NCI-H526 (cell line): ENCODE results near the gene ERGIC3.
"Not testable (repeated sequence)": the region's sequence is repeated elsewhere in the genome, so short reads cannot be mapped to it uniquely, and the experiment has no call there.

Experiments
- DNase-seq, 2 experiments: peaks; one replicate each; lab custom pipeline; 2025; lab: John Stamatoyannopoulos, UW

The ERGIC3 gene

DNA sequence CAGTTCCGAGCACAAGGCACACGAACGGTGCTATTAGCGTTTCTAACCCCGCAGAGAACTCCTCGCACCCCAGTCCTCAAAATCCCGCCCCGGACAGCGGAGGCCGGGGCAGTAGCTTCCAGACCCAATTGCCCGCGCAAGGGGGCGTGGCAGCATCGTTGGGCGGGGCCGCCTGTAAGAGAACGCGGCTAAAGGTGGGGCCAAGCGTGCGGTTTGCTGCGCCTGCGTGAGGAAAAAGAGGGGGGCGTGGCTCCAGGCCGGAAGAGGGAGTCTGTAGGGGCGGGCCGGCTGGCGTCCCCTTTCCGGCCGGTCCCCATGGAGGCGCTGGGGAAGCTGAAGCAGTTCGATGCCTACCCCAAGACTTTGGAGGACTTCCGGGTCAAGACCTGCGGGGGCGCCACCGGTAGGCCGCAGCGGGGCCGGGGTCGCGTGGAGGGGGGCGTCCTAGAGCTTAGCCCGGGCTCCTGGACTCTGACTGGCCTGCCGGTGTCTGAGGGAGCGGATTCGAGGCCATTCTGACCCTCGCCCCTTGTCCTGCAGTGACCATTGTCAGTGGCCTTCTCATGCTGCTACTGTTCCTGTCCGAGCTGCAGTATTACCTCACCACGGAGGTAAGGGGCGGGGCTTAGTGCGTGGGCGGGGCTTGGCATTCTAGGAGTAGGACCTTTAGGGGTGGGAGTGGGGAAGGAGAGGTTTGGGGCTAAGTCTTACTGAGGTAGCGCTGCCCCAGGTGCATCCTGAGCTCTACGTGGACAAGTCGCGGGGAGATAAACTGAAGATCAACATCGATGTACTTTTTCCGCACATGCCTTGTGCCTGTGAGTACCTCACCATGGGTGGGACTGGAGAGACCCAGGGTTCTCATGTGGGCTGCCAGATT is at the start of gene ERGIC3:
TSS of gene ERGIC3 (plus strand) at position 296 of the 880 bp plus-strand sequence. CDS start at position 316, 20 bp downstream.
- peak; percentile 90 to 99 for DNase-seq

DNA sequence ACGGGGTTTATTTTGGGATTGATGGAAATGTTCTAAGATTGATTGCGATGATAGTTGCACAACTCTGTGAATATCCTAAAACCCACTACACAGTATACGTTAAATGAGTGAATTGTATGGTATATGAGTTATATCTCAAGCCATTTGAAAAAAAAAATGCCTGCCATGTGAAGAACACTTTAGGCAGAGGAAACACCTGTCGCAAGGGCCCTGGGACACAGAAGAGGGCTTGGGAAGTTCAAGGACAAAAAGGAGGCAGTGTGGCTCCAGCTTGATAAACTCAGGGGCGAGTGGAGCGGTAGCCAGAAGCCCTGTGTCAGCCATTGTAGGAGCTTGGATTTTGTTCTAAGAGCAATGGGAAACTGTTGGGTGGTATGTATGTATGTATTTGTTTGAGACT is 49.5 kb upstream of the ERGIC3 start:
- DNase-seq, result no peak

- no peak for DNase-seq
Observed at GRCh38 chr20:35496481-35496880, 45.4 kb upstream of the ERGIC3 start.

- no peak for DNase-seq
Observed at GRCh38 chr20:35497320-35497719, 44.6 kb upstream of the ERGIC3 start.

GRCh38 chr20:35497780-35498189 is 44.1 kb upstream of the ERGIC3 start:
- no peak for DNase-seq

DNA sequence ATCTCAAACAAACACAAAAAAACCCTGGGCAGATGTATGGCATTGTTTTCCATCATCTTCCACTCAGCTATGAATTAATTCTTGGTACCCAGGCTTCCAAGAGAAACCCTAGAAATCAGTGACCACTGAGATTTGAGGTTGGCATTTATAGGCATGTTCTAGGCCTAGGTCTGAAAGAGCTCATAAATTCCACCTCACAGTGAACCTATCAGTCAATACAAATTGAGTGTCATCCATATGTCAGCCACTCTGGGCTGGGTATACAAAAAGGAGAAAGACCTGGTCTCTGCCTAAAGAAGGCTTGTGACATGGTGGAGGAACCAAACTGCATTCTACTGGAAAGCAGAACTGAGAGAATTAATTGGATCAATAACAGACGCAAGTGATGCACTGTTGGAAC is 42.6 kb upstream of the ERGIC3 start:
- no peak for DNase-seq

DNA sequence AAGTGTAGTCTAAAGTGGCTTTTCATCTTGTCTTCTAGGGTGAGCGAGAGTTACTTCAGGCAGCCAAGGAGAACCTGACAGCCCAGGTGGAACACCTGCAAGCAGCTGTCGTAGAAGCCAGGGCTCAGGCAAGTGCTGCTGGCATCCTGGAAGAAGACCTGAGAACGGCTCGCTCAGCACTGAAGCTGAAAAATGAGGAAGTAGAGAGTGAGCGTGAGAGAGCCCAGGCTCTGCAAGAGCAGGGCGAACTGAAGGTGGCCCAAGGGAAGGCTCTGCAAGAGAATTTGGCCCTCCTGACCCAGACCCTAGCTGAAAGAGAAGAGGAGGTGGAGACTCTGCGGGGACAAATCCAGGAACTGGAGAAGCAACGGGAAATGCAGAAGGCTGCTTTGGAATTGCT is 39.5 kb upstream of the ERGIC3 start:
- no peak for DNase-seq

DNA sequence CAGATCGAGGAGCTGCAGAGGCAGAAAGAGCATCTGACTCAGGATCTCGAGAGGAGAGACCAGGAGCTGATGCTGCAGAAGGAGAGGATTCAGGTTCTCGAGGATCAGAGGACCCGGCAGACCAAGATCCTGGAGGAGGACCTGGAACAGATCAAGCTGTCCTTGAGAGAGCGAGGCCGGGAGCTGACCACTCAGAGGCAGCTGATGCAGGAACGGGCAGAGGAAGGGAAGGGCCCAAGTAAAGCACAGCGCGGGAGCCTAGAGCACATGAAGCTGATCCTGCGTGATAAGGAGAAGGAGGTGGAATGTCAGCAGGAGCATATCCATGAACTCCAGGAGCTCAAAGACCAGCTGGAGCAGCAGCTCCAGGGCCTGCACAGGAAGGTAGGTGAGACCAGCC is 38.6 kb upstream of the ERGIC3 start:
- no peak for DNase-seq

GRCh38 chr20:35503841-35504561 is 37.9 kb upstream of the ERGIC3 start:
- no peak for DNase-seq

DNA sequence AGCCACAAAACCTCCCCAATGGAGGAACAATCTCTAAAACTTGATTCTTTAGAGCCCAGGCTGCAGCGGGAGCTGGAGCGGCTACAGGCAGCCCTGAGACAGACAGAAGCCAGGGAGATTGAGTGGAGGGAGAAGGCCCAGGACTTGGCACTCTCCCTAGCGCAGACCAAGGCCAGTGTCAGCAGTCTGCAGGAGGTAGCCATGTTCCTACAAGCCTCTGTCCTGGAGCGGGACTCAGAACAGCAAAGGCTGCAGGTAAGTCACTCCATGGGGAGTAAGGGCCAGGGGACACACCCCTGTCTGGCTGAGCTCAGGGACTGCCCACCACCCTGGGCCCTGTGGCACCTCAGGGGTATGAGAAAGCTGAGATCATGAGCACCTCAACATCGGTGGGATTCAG is 37.1 kb upstream of the ERGIC3 start:
- DNase-seq, result no peak

GRCh38 chr20:35506179-35506578 is 35.7 kb upstream of the ERGIC3 start:
- no peak for DNase-seq

DNA sequence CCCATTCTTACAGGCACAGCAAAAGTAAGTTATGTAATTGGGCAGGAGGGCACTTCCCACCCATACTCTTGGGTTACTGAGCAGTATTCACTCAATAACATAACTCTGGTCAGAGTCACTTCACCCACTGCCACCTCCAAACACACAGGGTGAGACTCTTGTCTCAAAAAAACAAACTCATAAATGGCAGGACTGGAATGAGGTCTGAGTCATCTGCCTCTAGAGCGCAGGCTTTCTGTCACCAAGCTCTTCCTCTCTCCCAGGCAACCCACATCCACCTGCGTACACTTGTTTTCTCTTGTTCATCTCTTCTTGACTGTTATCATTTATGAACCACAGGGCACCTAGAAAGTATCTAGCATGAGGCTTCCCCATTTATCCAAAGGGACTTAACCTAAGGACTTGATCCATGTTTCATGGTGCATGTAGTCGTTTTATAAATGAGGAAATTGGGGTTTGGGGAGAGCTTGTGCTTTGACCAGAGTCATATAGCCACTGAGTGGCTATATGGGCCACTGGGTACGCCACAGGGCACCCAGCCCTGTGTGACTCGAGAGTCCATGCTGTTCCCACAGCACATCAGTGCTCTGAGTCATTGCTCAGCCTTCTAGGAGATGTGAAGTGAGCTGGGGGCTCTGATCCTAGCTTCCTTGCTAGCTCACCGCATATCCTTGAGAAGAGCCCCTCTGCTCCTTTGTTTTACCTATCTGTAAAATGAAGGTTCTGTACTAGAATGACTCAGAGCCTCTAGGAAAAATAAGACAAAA is 34.8 kb upstream of the ERGIC3 start:
- DNase-seq, result no peak

DNA sequence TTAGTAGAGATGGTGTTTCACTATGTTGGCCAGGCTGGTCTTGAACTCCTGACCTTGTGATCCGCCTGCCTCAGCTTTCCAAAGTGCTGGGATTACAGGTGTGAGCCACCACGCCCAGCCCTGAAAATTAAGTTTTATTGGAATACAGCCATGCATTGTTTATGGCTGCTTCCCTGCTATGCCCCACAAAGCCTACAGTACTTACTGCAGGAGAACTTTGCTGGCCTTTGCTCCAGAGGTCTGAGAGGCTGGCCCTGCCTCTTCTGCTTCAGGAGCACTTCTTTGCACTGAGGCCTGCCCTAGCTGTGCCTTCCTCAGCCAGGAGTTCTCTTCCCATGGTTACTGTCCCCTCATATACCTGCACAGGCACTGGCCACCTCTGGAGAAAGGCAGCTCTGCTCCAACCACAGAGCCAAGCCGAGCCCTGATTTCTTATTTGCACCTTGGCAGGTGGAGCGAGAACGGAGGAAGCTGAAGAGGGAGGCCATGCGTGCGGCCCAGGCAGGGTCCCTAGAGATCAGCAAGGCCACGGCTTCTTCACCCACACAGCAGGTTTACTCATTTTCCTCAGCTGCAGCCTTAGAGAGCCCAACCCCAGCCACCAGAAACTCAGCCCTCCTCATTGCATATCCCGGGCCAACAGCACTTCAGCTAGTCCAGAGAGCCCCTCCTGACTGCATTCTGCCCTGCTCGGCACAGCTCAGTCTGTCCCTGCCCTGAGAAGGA is 33.2 kb upstream of the ERGIC3 start:
- DNase-seq, result no peak

GRCh38 chr20:35510951-35511735 is 30.7 kb upstream of the ERGIC3 start:
- DNase-seq, result no peak

- peak; percentile 22 to 55 for DNase-seq
Observed at GRCh38 chr20:35511814-35512420, 30.0 kb upstream of the ERGIC3 start.

GRCh38 chr20:35514371-35514932 is 27.4 kb upstream of the ERGIC3 start:
- DNase-seq, result no peak

DNA sequence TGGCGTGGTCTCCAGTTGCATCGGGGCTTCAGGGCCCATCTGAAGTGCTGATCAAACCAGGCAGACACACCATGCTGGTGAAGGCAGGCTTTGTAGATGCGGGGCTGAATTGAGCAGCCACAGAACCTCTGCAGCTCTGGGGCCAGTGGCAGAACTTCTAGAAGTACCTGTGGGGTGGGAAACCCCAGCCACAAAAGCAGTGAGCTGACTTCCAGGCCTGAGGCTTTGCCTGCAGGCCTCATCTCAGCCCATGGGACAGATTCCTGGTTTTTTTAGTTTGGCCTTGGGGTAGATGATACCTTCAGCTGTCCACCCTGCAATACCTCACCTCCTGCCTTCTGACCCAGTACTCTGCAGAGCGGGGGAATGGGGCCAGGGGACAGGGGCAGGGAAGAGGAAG is 26.5 kb upstream of the ERGIC3 start:
- no peak for DNase-seq

- no peak for DNase-seq
Observed at GRCh38 chr20:35515949-35516645, 25.8 kb upstream of the ERGIC3 start.

- no peak for DNase-seq
Observed at GRCh38 chr20:35517125-35517524, 24.8 kb upstream of the ERGIC3 start.

- DNase-seq, result not testable (repeated sequence)
Observed at GRCh38 chr20:35517767-35518166, 24.1 kb upstream of the ERGIC3 start.
